SK-N-MC (cell line): ENCODE data around the gene TRMO.
"Not testable (repeated sequence)": the region's sequence is repeated elsewhere in the genome, so short reads cannot be mapped to it uniquely, and the experiment has no call there.

ENCODE experiments used
- FOXP2 ChIP-seq: optimal IDR thresholded peaks from 2 replicates; pipeline ENCODE3; 2011; ENCODE audit warnings: mild to moderate bottlenecking, moderate library complexity; ENCODE audit not compliant: insufficient read depth; ENCODE audit errors: extremely low read length, control extremely low read depth
- POLR2AphosphoS5 ChIP-seq: IDR thresholded peaks from 2 replicates; pipeline ENCODE4 v1.6.1; 2012; ENCODE audit warnings: mild to moderate bottlenecking, low read depth, low read length, borderline replicate concordance

DNA sequence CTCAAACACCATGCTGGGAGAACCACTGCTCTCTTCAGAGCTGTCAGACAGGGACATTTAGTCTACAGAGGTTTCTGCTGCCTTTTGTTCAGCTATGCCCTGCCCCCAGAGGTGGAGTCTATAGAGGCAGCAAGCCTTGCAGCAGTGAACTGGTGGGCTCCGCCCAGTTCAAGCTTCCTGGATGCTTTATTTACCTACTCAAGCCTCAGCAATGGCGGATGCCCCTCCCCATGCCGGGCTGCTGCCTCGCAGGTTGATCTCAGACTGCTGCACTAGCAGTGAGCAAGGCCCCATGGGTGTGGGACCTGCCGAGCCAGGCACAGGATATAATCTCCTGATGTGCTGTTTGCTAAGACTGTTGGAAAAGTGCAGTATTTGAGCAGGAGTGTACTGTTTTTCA, 28.6 kb upstream of the TRMO start:
- not testable (repeated sequence) for TF ChIP-seq POLR2AphosphoS5, FOXP2
